Caco-2 (cell line): Measurements from ENCODE around the gene NRL. TPM values are rescaled to one million over a fixed set of nuclear protein-coding genes. Genes with fewer than 3 reads are reported as not detected.

Experiments
- BruUV-seq: library from RNA; stranded (reverse); fragments of 400-500 nt; replicated peaks from 2 replicates; lab custom pipeline; 2021; lab: Mats Ljungman, UMichigan
- CTCF ChIA-PET: fragments of 300-600 bp; sonication (Branson Sonifier 250); formaldehyde crosslinking; loops from one replicate; lab custom pipeline; 2022; ENCODE audit warnings: antibody characterized with exemption; lab: Charles Lee
- POLR2A ChIA-PET: fragments of 300-600 bp; sonication (Branson Sonifier 250); formaldehyde crosslinking; loops from one replicate; lab custom pipeline; 2022; ENCODE audit warnings: antibody characterized with exemption; lab: Charles Lee
- DNase-seq, 2 experiments: peaks; one replicate each; pipeline versions ENCODE4 v3.0.0 to v3.0.0-alpha.2; 2020 to 2022
- H3K27me3 ChIP-seq: replicated peaks from 2 replicates; pipeline ENCODE4 v1.6.0; 2011; ENCODE audit warnings: low read length; ENCODE audit not compliant: control insufficient read depth, insufficient read depth
- H3K36me3 ChIP-seq: 2 replicates; pipeline ENCODE4 v1.5.1; 2011; ENCODE audit warnings: low read length; ENCODE audit not compliant: control insufficient read depth, insufficient read depth
- H3K4me1 ChIP-seq: fragments of 250-450 bp; sonication (Bioruptor Pico); 2 replicates; pipeline ENCODE4 v1.5.1; 2020; ENCODE audit warnings: mild to moderate bottlenecking
- H3K4me3 ChIP-seq: 2 replicates; pipeline ENCODE4 v1.5.1; 2011; ENCODE audit warnings: low read depth, mild to moderate bottlenecking, control low read depth, low read length
- H3K9me3 ChIP-seq: fragments of 250-450 bp; sonication (Bioruptor Pico); 2 replicates; pipeline ENCODE4 v1.5.1; 2020; ENCODE audit warnings: mild to moderate bottlenecking, moderate library complexity
- H3K27ac Mint-ChIP-seq: one replicate; pipeline ENCODE4 v1.8.0; 2022; ENCODE audit warnings: mixed read lengths; ENCODE audit not compliant: unreplicated experiment
- H3K27me3 Mint-ChIP-seq: one replicate; pipeline ENCODE4 v1.8.0; 2022; ENCODE audit warnings: mixed read lengths; ENCODE audit not compliant: insufficient read depth, unreplicated experiment
- H3K36me3 Mint-ChIP-seq: one replicate; pipeline ENCODE4 v1.8.0; 2022; ENCODE audit warnings: mild to moderate bottlenecking, mixed read lengths; ENCODE audit not compliant: insufficient read depth, unreplicated experiment
- H3K4me1 Mint-ChIP-seq: one replicate; pipeline ENCODE4 v1.8.0; 2022; ENCODE audit warnings: low read depth, mixed read lengths; ENCODE audit not compliant: unreplicated experiment
- H3K4me3 Mint-ChIP-seq: one replicate; pipeline ENCODE4 v1.8.0; 2022; ENCODE audit warnings: mild to moderate bottlenecking, moderate library complexity, mixed read lengths; ENCODE audit not compliant: unreplicated experiment
- H3K9me3 Mint-ChIP-seq: one replicate; pipeline ENCODE4 v1.8.0; 2022; ENCODE audit warnings: mixed read lengths; ENCODE audit not compliant: unreplicated experiment
- CTCF ChIP-seq, 2 experiments: fragments of 200-600 bp in 1 of 2; IDR thresholded peaks; 1 replicate in 1 of 2; 2 replicates in 1 of 2; pipeline versions ENCODE4 v1.5.1 to v1.8.0; 2011 to 2022; ENCODE audit warnings: antibody characterized with exemption in 1 of 2, control low read depth in 1 of 2, inconsistent platforms in 1 of 2, low read depth in 1 of 2, low read length in 1 of 2, mild to moderate bottlenecking in 1 of 2, moderate library complexity in 1 of 2; ENCODE audit not compliant: insufficient read depth in 1 of 2, severe bottlenecking in 1 of 2, unreplicated experiment in 1 of 2
- intact Hi-C: fragments of 100-400 bp; cut with micrococcal nuclease; formaldehyde crosslinking; loops from one replicate; pipeline ENCODE4 v1.10.0; 2022; ENCODE audit not compliant: unreplicated experiment
- total RNA-seq: library from RNA; stranded (reverse); gene quantifications from 2 replicates; pipeline ENCODE4 v1.2.3, GENCODE V29; 2022

Gene NRL
- total RNA-seq, 1 experiment from 2014 or later: 2.1 TPM

DNA sequence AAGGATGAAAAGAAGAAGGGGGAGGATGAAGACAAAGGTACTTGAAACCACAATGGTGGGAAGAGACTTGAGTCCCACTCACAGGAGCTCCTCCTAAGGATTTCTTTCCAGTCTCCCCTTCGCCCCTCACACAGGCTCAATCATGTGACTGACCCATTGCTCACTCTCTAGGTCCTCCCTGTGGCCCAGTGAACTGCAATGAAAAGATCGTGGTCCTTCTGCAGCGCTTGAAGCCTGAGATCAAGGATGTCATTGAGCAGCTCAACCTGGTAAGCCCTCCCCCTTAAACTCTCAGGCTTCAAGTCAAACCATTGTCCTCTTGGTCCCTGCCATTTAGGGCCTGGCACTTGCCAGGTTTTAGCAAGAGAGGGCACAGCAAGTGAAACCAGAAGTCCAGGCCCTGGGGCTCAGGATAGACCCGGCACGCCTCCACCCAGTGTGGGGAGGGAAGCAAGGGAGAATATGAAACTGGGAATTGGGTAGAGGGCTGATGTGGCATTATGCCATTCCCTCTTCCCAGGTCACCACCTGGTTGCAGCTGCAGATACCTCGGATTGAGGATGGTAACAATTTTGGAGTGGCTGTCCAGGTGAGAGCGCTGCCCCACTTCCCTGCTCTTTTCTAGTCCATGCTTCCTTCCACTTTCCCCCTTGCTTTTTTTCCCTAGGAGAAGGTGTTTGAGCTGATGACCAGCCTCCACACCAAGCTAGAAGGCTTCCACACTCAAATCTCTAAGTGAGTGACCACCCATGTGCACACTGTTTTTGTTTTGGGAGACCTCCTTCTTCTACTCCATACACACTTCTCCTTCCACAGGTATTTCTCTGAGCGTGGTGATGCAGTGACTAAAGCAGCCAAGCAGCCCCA lies 23.0 kb upstream of the NRL start:
- DNase-seq: no peak
- no peaks in the 10 kb centered on the region for H3K9me3 ChIP-seq
- no peak for TF ChIP-seq CTCF (IDR thresholded peaks at IDR 0.05; ENCODE audit: insufficient read depth in 1 of 2, low read depth in 1 of 2, low read length in 1 of 2, severe bottlenecking in 1 of 2, unreplicated experiment in 1 of 2)
- no peaks in the 10 kb centered on the region; the same call in 1 of the 2 replicates for H3K4me1 ChIP-seq
- Mint-ChIP-seq H3K4me3 (peak overlapping the region; percentile 43), H3K27ac (no peak overlapping the region), H3K4me1 (peaks cover 36% of the 10 kb centered on the region), H3K27me3 (no peaks in the 10 kb centered on the region), H3K36me3 (peaks cover 24% of the 10 kb centered on the region), H3K9me3 (no peaks in the 10 kb centered on the region)
- BruUV-seq: TSS peak; percentile 56
- CTCF ChIA-PET: interaction anchor here (2.4 kb wide), 1 partner anchor 23 kb away, joined by 8 read pairs; the partner anchor contains the start of gene IRF9
- H3K4me3 ChIP-seq: no peak overlapping the region
- intact Hi-C loops: no loop called here
- peaks cover 3% of the 10 kb centered on the region for H3K36me3 ChIP-seq
- no peaks in the 10 kb centered on the region for H3K27me3 ChIP-seq
- POLR2A ChIA-PET: interaction anchor here (2.6 to 3.1 kb wide), 2 partner anchors 9 to 23 kb away, joined by 21 to 57 read pairs; partner anchors contain the start of genes DCAF11, NRL, PSME2 and RNF31

DNA sequence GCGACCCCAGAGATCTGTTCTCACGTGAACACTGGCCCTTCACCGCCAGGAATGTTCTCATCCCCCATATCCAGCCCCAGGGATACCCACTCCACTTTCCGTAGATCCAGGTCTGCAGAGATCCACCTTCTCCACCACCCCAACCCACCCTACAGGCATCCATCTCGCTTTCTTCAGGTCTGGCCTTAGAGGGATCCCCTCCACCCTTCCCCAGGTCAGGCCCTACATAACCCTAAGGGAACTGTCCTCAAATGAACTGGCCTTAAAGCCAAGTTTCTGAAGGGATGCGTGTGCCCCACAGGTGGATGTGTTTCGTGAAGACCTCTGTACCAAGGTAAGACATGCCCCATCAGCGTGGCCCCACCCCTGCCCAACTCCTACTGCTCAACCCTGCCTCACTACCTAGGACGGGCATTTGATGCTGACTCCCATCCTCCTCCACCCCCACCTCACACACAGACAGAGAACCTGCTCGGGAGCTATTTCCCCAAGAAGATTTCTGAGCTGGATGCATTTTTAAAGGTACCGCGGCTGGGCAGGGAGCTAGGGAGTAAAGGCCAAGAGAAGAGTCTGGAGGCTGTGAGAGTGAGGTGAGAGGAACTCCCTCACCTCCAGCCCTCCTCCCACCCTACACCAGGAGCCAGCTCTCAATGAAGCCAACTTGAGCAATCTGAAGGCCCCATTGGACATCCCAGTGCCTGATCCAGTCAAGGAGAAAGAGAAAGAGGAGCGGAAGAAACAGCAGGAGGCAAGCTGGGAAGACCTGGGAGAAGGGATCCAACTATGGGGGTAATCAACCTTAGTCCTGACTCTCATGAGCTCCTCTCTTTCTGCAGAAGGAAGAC lies 22.2 kb upstream of the NRL start:
- Histone ChIP-seq H3K9me3 (no peaks in the 10 kb centered on the region), H3K4me3 (peak overlapping the region; percentile 90), H3K36me3 (peaks cover 3% of the 10 kb centered on the region), H3K27me3 (no peaks in the 10 kb centered on the region), H3K4me1 (no peaks in the 10 kb centered on the region; the same call in 1 of the 2 replicates)
- intact Hi-C loops: loop anchor here (1.0 kb wide), 2 partner anchors 10 to 22 kb away; partner anchors contain the start of gene RNF31
- peak overlapping the region; percentile 57 for H3K27ac Mint-ChIP-seq
- no peaks in the 10 kb centered on the region for H3K27me3 Mint-ChIP-seq
- DNase-seq: no peak
- ChIA-PET POLR2A (interaction anchor here (0.5 to 3.1 kb wide), 5 partner anchors 10 to 43 kb away, joined by 3 to 57 read pairs (median 12); partner anchors contain the start of genes DCAF11, IRF9, NRL and PCK2), CTCF (interaction anchor here (2.4 kb wide), 2 partner anchors 22 to 24 kb away, joined by 8 to 17 read pairs; partner anchors contain the start of genes DCAF11, IRF9 and NRL)
- H3K9me3 Mint-ChIP-seq: no peaks in the 10 kb centered on the region
- no peak for TF ChIP-seq CTCF (IDR thresholded peaks at IDR 0.05; ENCODE audit: insufficient read depth in 1 of 2, low read depth in 1 of 2, low read length in 1 of 2, severe bottlenecking in 1 of 2, unreplicated experiment in 1 of 2)
- H3K36me3 Mint-ChIP-seq: peaks cover 24% of the 10 kb centered on the region
- H3K4me3 Mint-ChIP-seq: peak overlapping the region; percentile 77
- peaks cover 35% of the 10 kb centered on the region for H3K4me1 Mint-ChIP-seq
- BruUV-seq: no TSS peak
